ENCODE measurements around the gene P3H2.

The P3H2 gene

GRCh38 chr3:190017521-190018288, 103.0 kb downstream of the P3H2 start:
- peak in 9 of 58 donors; percentile 3 to 53 (median 7) for DNase-seq

- DNase-seq = no peak
Measured at GRCh38 chr3:190016966-190017365, 103.7 kb downstream of the P3H2 start.

DNA sequence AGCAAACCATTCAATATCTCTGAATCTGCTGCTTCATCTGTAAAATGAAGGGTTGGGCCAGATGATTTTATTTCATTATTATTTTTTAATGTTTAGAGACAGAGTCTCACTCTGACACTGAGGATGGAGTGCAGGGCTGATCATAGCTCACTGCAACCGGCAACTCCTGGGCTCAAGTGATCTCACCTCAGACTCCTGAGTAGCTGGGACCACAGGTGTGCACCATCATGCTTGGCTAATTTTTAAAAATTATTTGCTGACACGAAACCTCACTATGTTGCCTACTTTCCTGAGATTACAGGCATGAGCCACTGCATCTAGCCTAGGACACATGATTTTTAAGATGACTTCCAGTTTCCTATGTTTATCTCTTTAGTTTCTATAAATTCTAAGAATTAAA, 105.8 kb downstream of the P3H2 start:
- no peak for DNase-seq

- no peak for DNase-seq
Measured at GRCh38 chr3:190013943-190014924, 106.5 kb downstream of the P3H2 start.

DNA sequence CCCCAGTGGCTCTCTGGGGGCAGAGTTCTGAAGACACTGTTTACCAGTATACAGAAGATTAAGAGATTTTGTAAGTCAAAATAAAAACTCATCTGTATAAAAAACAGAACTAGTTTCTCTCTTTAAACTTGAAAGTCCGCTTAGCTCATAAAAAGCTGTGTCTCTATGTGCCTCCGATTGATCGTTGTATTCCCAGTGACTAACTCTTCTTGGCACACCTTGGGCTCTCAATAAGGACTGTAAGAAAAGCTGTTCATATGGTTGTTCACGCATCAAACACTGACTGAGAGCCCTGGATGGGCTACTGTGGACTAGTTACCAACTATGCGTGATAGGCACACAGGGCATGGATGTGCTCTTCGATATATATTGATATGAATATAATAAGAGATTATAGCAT, 107.9 kb downstream of the P3H2 start:
- no peak for DNase-seq

DNA sequence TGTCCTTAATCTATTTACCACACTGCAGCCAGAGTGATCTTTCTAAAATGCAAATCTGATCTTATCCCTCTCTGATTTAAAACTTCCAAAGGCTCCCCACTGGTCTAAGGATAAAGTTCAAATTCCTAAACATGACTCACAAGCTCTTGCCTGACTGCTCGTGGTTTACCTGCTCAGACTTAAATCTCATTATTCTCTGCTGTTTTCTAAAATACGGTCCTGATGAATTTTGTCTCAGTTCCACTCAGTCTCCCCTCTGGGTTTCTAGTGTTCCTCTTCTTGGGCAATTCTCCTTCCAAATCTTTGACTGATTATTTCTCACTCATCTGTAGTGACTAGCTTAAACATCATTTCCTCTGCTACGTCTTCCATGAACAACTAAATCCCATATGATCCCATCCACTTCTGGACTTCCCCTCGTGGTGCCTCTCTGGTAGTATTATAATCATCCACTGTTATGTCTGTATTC, 108.3 kb downstream of the P3H2 start:
- no peak for DNase-seq

- DNase-seq = no peak
Measured at GRCh38 chr3:190010486-190010885, 110.2 kb downstream of the P3H2 start.

- no peak for DNase-seq
Measured at GRCh38 chr3:190009614-190010013, 111.1 kb downstream of the P3H2 start.

- DNase-seq = peak in 4 of 58 donors; percentile 6 to 56 (median 18)
Measured at GRCh38 chr3:190008432-190008831, 112.3 kb downstream of the P3H2 start.

GRCh38 chr3:190005343-190006113, 115.2 kb downstream of the P3H2 start:
- DNase-seq = no peak

- no peak for DNase-seq
Measured at GRCh38 chr3:190004656-190005055, 116.0 kb downstream of the P3H2 start.

DNA sequence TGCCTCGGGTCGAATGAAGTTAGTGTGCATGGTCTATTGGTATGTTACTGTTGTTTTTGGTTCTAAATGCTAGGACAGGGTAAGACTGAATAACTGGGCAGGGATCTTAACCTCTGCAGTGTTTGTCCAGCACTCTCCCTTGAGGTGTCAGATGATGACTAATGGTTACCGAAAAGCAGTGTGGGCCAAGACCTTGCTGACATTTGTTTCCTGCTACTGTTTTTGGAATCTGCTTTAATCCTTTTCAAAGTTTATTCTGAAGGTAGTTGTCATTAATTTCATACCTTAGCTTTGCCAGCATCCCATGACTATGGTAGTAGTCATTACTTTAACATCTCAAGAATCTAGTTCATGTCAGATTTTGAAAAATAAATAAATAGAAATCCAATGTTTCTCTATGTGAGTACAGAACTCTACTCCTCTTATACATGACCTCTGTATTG, 117.0 kb downstream of the P3H2 start:
- no peak for DNase-seq

DNA sequence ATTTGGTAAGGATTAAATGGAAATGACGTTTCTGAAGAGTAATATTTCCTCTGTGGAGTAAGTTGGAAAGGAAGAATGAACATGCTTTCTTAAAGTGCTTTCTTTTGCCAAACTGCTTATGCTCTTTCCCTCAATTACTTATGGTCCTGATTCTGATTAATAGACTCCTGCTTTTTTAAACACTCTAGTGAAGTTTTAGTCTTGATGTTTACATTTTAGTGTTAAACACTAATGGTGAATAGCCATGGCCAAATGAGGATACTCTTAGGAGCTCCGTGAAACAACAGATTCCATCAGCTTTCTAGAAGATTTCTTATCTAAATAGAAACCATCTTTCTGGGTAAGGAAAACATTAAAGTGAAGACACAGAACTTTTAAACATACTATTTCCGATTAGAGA, 117.6 kb downstream of the P3H2 start:
- no peak for DNase-seq

GRCh38 chr3:190001426-190001825, 119.3 kb downstream of the P3H2 start:
- no peak for DNase-seq

DNA sequence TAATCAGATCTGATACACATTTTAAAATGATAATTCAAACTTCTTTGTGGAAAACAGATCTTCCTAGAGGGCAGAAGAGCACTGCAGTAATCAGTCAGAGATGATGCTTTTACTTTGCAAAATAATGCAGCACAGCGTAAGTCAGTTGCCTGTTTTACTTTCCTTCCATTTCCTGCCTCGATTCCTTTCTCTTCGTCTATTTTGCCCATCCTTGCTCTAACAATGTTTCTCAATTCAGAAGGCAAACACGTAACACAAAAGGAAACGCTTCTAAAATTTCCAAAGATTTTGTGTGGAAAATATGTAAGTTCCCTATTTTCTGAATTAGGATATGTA, 119.9 kb downstream of the P3H2 start:
- DNase-seq = no peak

GRCh38 chr3:190000187-190000860, 120.4 kb downstream of the P3H2 start:
- no peak for DNase-seq

DNA sequence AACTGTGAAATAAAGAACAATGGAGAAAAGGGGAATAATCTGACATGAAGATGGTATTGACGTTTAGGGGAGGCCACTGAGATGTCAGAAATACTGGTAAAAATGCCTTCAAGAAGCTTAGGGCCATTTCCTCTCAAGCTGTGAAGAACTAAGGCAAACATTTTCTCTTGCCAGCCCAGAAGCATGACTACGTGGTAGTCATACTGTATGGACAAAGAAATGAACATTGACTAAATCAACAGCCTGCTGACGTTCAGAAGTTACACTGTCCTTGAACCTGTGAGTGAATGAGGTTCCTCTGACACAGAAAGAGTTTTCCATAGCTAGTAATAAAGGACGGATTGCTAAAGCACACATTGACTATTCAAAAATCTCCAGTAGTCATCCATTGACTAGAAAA, 121.0 kb downstream of the P3H2 start:
- DNase-seq = no peak

DNA sequence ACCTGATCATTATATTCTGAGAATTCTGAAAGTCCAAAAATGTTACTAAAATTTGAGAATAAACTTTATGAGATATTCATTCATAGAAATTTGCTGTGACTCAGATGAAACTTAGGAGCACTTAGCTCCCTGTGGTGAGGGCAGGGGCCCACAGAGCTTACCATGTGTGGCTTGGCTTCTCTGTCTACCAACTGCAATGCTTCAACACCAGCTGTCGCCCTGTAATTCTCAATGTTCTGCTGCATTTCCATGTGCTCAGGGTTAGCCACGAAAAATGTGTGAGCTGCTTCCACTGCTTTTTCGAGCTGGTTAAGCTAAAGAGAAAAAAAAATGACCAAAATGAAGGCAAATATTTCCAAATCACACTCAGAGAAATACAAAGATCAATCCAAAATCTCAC, 125.6 kb downstream of the P3H2 start:
- DNase-seq = no peak

GRCh38 chr3:189990826-189991225, 129.9 kb downstream of the P3H2 start:
- no peak for DNase-seq

DNA sequence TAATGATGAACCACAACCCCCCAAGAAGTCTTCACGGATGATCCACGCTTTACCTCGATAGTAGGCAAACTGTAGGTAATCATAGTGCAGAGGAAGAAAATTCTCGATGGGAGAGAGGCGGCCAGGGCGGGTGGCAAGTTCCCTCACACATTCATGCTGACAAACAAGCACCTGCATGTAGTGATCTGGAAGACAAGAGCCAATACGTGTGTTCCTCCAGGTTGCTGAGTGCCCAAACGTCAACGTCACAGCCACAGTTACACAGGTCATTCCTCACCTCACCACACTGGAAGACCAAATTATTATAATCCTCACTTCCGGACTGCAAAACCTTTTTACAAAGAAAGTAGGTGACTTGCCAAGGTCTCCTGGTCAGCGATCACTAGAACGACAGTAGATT, 131.8 kb downstream of the P3H2 start:
- no peak for DNase-seq

DNA sequence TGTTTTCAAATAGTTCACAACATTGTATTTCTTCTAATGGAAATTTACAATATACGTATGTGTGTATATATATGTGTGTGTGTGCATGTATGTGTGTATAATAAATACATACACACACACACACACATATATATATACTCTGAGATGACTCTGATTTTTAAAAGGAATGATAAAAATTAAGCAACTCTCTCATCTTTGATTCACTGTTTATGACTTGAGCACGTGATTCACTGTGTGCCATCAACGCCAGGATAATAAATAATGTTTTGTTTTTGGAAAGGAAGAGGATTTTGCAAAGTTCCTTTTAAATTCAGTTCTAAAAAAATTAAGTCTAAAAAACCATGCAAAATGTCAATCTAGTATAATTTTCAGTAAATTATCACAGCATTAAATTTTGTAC, 132.4 kb downstream of the P3H2 start:
- DNase-seq = no peak
